ENCODE measurements around the gene TGFBRAP1. TPM values are rescaled to one million over a fixed set of nuclear protein-coding genes. Genes with fewer than 3 reads are reported as not detected.
A peak's percentile ranks its signal among the peaks of the same experiment; 100 is the strongest.

The TGFBRAP1 gene
- total and polyA plus RNA-seq, 5 experiments from 2014 or later = 19.4 to 26.9 (median 22.8) TPM

GRCh38 chr2:105283532-105283931 is 46.0 kb downstream of the TGFBRAP1 start:
- H3K9me3 Mint-ChIP-seq = no peaks in the 10 kb centered on the region
- H3K27ac Mint-ChIP-seq = peak overlapping the region in 1 of 10 donors; percentile 37
- no peaks in the 10 kb centered on the region for H3K27me3 Mint-ChIP-seq
- H3K4me3 Mint-ChIP-seq = no peak overlapping the region
- H3K4me1 Mint-ChIP-seq = peaks cover 0 to 3% (median under 1%) of the 10 kb centered on the region in 4 donors
- POLR2A ChIA-PET = no interaction called here
- H3K36me3 Mint-ChIP-seq = peaks cover 0 to 90% (median 13%) of the 10 kb centered on the region in 3 donors
- DNase-seq (no peak), ATAC-seq (no peak)

- POLR2A ChIA-PET = no interaction called here
- ATAC-seq (no peak), DNase-seq (no peak)
- no peaks in the 10 kb centered on the region for H3K9me3 Mint-ChIP-seq
- no peaks in the 10 kb centered on the region for H3K27me3 Mint-ChIP-seq
- H3K27ac Mint-ChIP-seq = no peak overlapping the region
- no peak overlapping the region for H3K4me3 Mint-ChIP-seq
- H3K36me3 Mint-ChIP-seq = peaks cover 0 to 94% (median 23%) of the 10 kb centered on the region in 3 donors
- no peaks in the 10 kb centered on the region for H3K4me1 Mint-ChIP-seq
These were observed 49.3 kb downstream of the TGFBRAP1 start for GRCh38 chr2:105280281-105280680.

- no peak for DNase-seq
- Mint-ChIP-seq H3K4me3 (no peak overlapping the region), H3K4me1 (no peaks in the 10 kb centered on the region), H3K27me3 (no peaks in the 10 kb centered on the region), H3K36me3 (peaks cover 0 to 94% (median 23%) of the 10 kb centered on the region in 3 donors), H3K9me3 (no peaks in the 10 kb centered on the region), H3K27ac (peak overlapping the region in 1 of 10 donors; percentile 46)
- ATAC-seq = no peak
- POLR2A ChIA-PET = interaction anchor here (1.8 kb wide), 1 partner anchor 9 kb away, joined by 3 read pairs; no protein-coding TSS in a partner anchor
These were observed 50.4 kb downstream of the TGFBRAP1 start for GRCh38 chr2:105279126-105279525.

DNA sequence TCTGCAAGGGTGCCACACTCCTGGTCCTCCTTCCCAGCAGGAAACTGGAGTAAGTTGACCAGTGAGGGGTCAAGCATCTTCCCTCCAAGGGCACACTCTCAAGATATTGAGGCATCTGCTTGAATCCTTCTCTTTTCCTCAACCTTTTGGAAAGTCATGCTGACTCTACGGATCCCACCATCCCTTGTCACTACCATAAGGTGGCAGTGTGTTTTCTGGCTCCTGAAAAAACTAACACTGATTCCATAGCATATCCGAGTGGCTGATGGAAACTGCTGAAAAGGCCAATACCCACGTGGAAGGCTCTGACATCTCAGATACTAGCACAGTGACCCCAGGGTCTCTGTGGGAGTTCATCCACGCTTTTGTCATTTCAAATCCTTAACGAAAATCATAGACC is 50.9 kb downstream of the TGFBRAP1 start:
- no peak overlapping the region for H3K4me3 Mint-ChIP-seq
- ATAC-seq = no peak
- no peak for DNase-seq
- H3K9me3 Mint-ChIP-seq = no peaks in the 10 kb centered on the region
- POLR2A ChIA-PET = interaction anchor here (1.8 kb wide), 1 partner anchor 9 kb away, joined by 3 read pairs; no protein-coding TSS in a partner anchor
- no peaks in the 10 kb centered on the region for H3K27me3 Mint-ChIP-seq
- no peaks in the 10 kb centered on the region for H3K4me1 Mint-ChIP-seq
- no peak overlapping the region for H3K27ac Mint-ChIP-seq
- peaks cover 0 to 93% (median 23%) of the 10 kb centered on the region in 3 donors for H3K36me3 Mint-ChIP-seq

DNA sequence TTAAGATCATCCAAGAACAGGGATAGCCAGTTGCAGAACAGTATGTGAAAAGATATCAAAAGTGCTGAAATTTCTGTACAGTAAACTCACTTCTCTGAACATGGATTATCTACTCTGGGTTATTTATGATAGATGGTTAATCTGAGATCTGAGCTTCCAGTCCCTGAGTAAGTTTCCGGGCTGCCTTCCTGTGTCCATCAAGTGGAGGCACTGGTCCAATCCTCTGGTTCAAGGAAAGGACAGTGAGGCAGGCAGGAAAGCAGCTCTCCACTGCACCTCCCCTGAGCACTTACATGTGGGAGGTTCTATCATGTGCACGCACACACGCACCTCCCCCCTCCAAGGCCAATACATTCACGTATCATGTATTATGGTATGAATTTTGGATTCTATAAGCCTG is 55.5 kb downstream of the TGFBRAP1 start:
- Mint-ChIP-seq H3K9me3 (no peaks in the 10 kb centered on the region), H3K27me3 (no peaks in the 10 kb centered on the region), H3K4me1 (no peaks in the 10 kb centered on the region), H3K27ac (no peak overlapping the region), H3K4me3 (no peak overlapping the region), H3K36me3 (peaks cover 0 to 92% (median 24%) of the 10 kb centered on the region in 3 donors)
- POLR2A ChIA-PET = no interaction called here
- DNase-seq (no peak), ATAC-seq (no peak)

DNA sequence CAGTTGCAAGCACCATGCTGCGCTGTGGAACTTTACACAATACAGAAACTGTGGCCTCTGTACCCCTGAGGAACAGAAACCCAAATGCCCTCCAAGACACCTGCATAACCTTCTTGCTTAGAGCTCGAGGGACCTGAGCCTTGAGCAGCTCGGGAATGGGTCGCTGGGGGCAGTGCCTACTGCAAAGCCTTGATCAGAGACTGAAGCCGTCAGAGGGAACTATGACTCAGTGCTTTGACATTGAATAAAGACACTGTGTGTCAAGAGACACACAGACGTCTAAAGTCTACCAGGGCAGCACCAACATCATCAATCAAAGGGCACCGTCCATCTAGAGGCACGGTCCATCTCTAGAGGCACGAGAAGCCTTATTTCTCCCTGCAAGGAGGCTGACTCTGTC is 57.4 kb downstream of the TGFBRAP1 start:
- H3K4me3 Mint-ChIP-seq = no peak overlapping the region
- no peaks in the 10 kb centered on the region for H3K9me3 Mint-ChIP-seq

GRCh38 chr2:105271393-105272045 is 58.0 kb downstream of the TGFBRAP1 start:
- no peak overlapping the region for H3K4me3 Mint-ChIP-seq
- peaks cover 9 to 95% (median 29%) of the 10 kb centered on the region in 3 donors for H3K36me3 Mint-ChIP-seq
- H3K4me1 Mint-ChIP-seq = no peaks in the 10 kb centered on the region
- POLR2A ChIA-PET = no interaction called here
- H3K27me3 Mint-ChIP-seq = no peaks in the 10 kb centered on the region
- DNase-seq = no peak
- H3K9me3 Mint-ChIP-seq = no peaks in the 10 kb centered on the region
- no peak for ATAC-seq
- H3K27ac Mint-ChIP-seq = no peak overlapping the region

More for the DNA sequence above, 57.4 kb downstream of the TGFBRAP1 start:
- peaks cover 9 to 95% (median 25%) of the 10 kb centered on the region in 3 donors for H3K36me3 Mint-ChIP-seq
- no peak for ATAC-seq
- no peak for DNase-seq
- H3K4me1 Mint-ChIP-seq = no peaks in the 10 kb centered on the region
- no peak overlapping the region for H3K27ac Mint-ChIP-seq
- POLR2A ChIA-PET = no interaction called here
- no peaks in the 10 kb centered on the region for H3K27me3 Mint-ChIP-seq

- POLR2A ChIA-PET = interaction anchor here (0.7 kb wide), 1 partner anchor 9 kb away, joined by 3 read pairs; no protein-coding TSS in a partner anchor
- no peaks in the 10 kb centered on the region for H3K27me3 Mint-ChIP-seq
- ATAC-seq = no peak
- no peak for DNase-seq
- H3K4me1 Mint-ChIP-seq = no peaks in the 10 kb centered on the region
- peaks cover 16 to 96% (median 35%) of the 10 kb centered on the region in 3 donors for H3K36me3 Mint-ChIP-seq
- no peak overlapping the region for H3K4me3 Mint-ChIP-seq
- no peaks in the 10 kb centered on the region for H3K9me3 Mint-ChIP-seq
- H3K27ac Mint-ChIP-seq = no peak overlapping the region
These were observed 60.1 kb downstream of the TGFBRAP1 start for GRCh38 chr2:105269426-105269825.

GRCh38 chr2:105262651-105263091 is 66.9 kb downstream of the TGFBRAP1 start:
- Mint-ChIP-seq H3K27me3 (no peaks in the 10 kb centered on the region), H3K9me3 (no peaks in the 10 kb centered on the region)
- POLR2A ChIA-PET = no interaction called here

DNA sequence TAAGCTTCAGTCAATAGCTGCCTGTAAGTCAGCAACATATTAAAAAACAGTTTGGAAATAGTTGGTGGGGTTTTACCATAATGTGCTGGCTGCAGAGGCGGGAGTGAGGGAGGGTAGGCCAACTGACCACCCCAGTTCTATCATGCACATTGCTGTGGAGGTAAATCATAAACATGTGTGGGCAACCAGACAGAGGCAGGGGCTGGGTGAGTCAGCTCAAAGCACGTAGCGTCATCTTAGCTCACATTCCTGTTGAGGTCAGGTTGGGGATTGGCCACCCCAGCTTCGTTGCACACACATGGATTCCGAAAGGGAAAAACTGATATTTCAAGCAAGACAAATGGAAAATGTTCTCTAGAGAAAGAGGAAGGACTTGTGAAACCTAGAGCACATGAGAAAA is 68.5 kb downstream of the TGFBRAP1 start:
- DNase-seq (no peak), ATAC-seq (no peak)
- H3K9me3 Mint-ChIP-seq = no peaks in the 10 kb centered on the region
- peaks cover 4 to 24% (median 8%) of the 10 kb centered on the region in 3 donors for H3K36me3 Mint-ChIP-seq
- H3K27ac Mint-ChIP-seq = peak overlapping the region in 4 of 10 donors; percentile 21 to 80 (median 34)
- no peak overlapping the region for H3K4me3 Mint-ChIP-seq
- POLR2A ChIA-PET = no interaction called here
- no peaks in the 10 kb centered on the region for H3K4me1 Mint-ChIP-seq
- peaks cover 0 to 5% (median 0%) of the 10 kb centered on the region in 5 donors for H3K27me3 Mint-ChIP-seq

More at GRCh38 chr2:105262651-105263091, 66.9 kb downstream of the TGFBRAP1 start:
- Mint-ChIP-seq H3K4me1 (no peaks in the 10 kb centered on the region), H3K36me3 (peaks cover 8 to 40% (median 23%) of the 10 kb centered on the region in 3 donors), H3K27ac (no peak overlapping the region), H3K4me3 (no peak overlapping the region)
- DNase-seq (no peak), ATAC-seq (no peak)

DNA sequence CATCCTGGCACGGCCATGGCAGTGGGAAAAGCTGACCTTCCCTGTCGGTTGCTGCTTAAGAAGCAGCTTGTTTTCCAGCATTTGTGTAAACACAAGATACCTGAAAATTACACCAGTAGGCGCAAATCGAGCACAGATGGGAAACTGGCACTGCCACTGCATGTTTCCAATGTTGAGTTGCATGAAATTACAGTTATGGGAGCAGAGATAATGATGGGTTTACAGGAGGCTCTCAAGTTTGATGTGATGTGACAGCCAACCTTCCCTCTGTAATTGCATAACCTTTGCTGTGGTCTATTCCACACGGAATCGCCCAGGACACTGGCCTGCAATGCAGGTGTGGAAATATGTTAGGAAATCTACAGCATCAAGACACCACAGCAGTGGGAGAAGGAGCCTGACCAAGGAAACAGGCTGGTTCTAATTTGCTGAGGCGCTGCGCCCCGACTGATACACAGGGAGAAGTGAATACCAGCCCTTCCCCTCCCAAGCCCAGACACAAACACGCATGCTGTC is 70.6 kb downstream of the TGFBRAP1 start:
- no peak overlapping the region for H3K27ac Mint-ChIP-seq
- POLR2A ChIA-PET = interaction anchor here (0.6 kb wide), 1 partner anchor 139 kb away, joined by 3 read pairs; no protein-coding TSS in a partner anchor

GRCh38 chr2:105257981-105258380 is 71.6 kb downstream of the TGFBRAP1 start:
- Mint-ChIP-seq H3K27me3 (peaks cover 0 to 5% (median 3%) of the 10 kb centered on the region in 5 donors), H3K4me3 (no peak overlapping the region), H3K9me3 (peaks cover 0 to under 1% (median 0%) of the 10 kb centered on the region in 9 donors), H3K4me1 (no peaks in the 10 kb centered on the region), H3K36me3 (no peaks in the 10 kb centered on the region), H3K27ac (no peak overlapping the region)
- POLR2A ChIA-PET = no interaction called here
- DNase-seq = no peak
- ATAC-seq = no peak

More for the DNA sequence above, 70.6 kb downstream of the TGFBRAP1 start:
- Mint-ChIP-seq H3K9me3 (no peaks in the 10 kb centered on the region), H3K27me3 (peaks cover 0 to 5% (median 3%) of the 10 kb centered on the region in 5 donors), H3K36me3 (peaks cover 0 to 4% (median 3%) of the 10 kb centered on the region in 3 donors), H3K4me1 (no peaks in the 10 kb centered on the region), H3K4me3 (no peak overlapping the region)
- DNase-seq = no peak
- ATAC-seq = no peak

DNA sequence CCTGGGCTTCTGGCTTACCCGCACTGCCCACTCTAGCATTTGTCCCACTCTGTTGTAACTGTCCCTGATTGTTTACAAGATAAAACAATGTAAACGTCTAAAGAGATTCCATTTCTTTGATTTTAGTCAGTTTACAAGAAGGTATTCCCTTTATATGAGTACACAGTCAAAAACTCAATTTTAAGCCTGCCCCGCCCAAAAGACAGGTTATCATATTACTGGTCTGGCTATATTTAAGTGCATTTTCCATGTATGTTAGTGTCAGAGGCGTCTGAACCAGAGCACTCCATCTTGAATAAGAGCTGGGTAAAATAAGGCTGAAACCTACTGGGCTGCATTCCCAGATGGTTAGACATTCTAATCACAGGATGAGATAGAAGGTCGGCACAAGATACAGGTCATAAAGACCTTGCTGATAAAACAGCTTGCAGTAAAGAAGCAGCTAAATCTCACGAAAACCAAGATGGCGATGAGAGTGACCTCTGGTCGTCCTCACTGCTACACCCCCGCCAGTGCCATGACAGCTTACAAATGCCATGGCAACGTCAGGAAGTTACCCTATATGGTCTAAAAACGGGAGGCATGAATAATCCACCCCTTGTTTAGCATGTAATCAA is 73.0 kb downstream of the TGFBRAP1 start:
- H3K36me3 Mint-ChIP-seq = no peaks in the 10 kb centered on the region
- H3K4me3 Mint-ChIP-seq = no peak overlapping the region
- H3K4me1 Mint-ChIP-seq = no peaks in the 10 kb centered on the region
- ATAC-seq (no peak), DNase-seq (no peak)
- POLR2A ChIA-PET = no interaction called here
- H3K9me3 Mint-ChIP-seq = peaks cover 0 to 4% (median 0%) of the 10 kb centered on the region in 9 donors
- no peak overlapping the region for H3K27ac Mint-ChIP-seq
- peaks cover 0 to 5% (median 3%) of the 10 kb centered on the region in 5 donors for H3K27me3 Mint-ChIP-seq

Measured in naive thymus-derived CD8-positive, alpha-beta T cell (primary cell).